HEK293T (cell line): ENCODE data around the gene OPRL1.

Experiments
- CTCF ChIA-PET: fragments of 350-600 bp; formaldehyde crosslinking; extraction: SDS; loops from one replicate; lab custom pipeline; 2021; ENCODE audit warnings: antibody characterized with exemption, inconsistent platforms; lab: Yijun Ruan, JAX
- POLR2A ChIA-PET: fragments of 350-600 bp; formaldehyde crosslinking; extraction: SDS; loops from one replicate; lab custom pipeline; 2020; ENCODE audit warnings: antibody characterized with exemption, inconsistent platforms; lab: Yijun Ruan, JAX
- DNase-seq: peaks from one replicate; pipeline ENCODE4 v3.0.0; 2012; ENCODE audit warnings: mixed read lengths; ENCODE audit errors: extremely low spot score
- ARNT ChIP-seq: fragments of 450-650 bp; IDR thresholded peaks from 2 replicates; pipeline ENCODE4 v1.6.1; 2017; ENCODE audit warnings: mild to moderate bottlenecking
- BHLHE40 ChIP-seq: fragments of 450-650 bp; IDR thresholded peaks from 2 replicates; pipeline ENCODE4 v1.6.1; 2016; ENCODE audit warnings: mild to moderate bottlenecking, moderate library complexity, borderline replicate concordance
- CTBP1 ChIP-seq: fragments of 450-650 bp; IDR thresholded peaks from 2 replicates; pipeline ENCODE4 v1.6.1; 2016; ENCODE audit warnings: borderline replicate concordance
- ELF4 ChIP-seq: fragments of 450-650 bp; IDR thresholded peaks from 2 replicates; pipeline ENCODE4 v1.6.1; 2017; ENCODE audit warnings: antibody characterized with exemption
- FOXA1 ChIP-seq: fragments of 450-650 bp; IDR thresholded peaks from 2 replicates; pipeline ENCODE4 v1.6.1; 2016; ENCODE audit warnings: mild to moderate bottlenecking
- FOXK2 ChIP-seq: fragments of 450-650 bp; IDR thresholded peaks from 2 replicates; pipeline ENCODE4 v1.6.1; 2016; ENCODE audit warnings: mild to moderate bottlenecking
- FOXM1 ChIP-seq: fragments of 450-650 bp; IDR thresholded peaks from 2 replicates; pipeline ENCODE4 v1.6.1; 2017; ENCODE audit warnings: mild to moderate bottlenecking, borderline replicate concordance
- HDGF ChIP-seq: fragments of 450-650 bp; IDR thresholded peaks from 2 replicates; pipeline ENCODE4 v1.6.1; 2017; ENCODE audit warnings: antibody characterized with exemption, borderline replicate concordance
- L3MBTL2 ChIP-seq: fragments of 450-650 bp; conservative IDR thresholded peaks from 2 replicates; pipeline ENCODE4 v1.6.1; 2016; ENCODE audit warnings: mild to moderate bottlenecking
- LEF1 ChIP-seq: fragments of 450-650 bp; IDR thresholded peaks from 2 replicates; pipeline ENCODE4 v1.6.1; 2017; ENCODE audit warnings: mild to moderate bottlenecking, borderline replicate concordance
- NFRKB ChIP-seq: fragments of 450-650 bp; IDR thresholded peaks from 2 replicates; pipeline ENCODE4 v1.6.1; 2016; ENCODE audit warnings: mild to moderate bottlenecking, moderate library complexity
- SP1 ChIP-seq: fragments of 450-650 bp; IDR thresholded peaks from 2 replicates; pipeline ENCODE4 v1.6.1; 2017
- SUZ12 ChIP-seq: fragments of 450-650 bp; IDR thresholded peaks from 2 replicates; pipeline ENCODE4 v1.6.1; 2016; ENCODE audit warnings: mild to moderate bottlenecking
- TARDBP ChIP-seq: fragments of 450-650 bp; IDR thresholded peaks from 2 replicates; pipeline ENCODE4 v1.6.1; 2016
- ZNF384 ChIP-seq: fragments of 450-650 bp; IDR thresholded peaks from 2 replicates; pipeline ENCODE4 v1.6.1; 2016
- TF ChIP-seq, protein P1 (sequence below): fragments of 450-650 bp; IDR thresholded peaks from 2 replicates; pipeline ENCODE4 v1.6.1; 2016

The OPRL1 gene

DNA sequence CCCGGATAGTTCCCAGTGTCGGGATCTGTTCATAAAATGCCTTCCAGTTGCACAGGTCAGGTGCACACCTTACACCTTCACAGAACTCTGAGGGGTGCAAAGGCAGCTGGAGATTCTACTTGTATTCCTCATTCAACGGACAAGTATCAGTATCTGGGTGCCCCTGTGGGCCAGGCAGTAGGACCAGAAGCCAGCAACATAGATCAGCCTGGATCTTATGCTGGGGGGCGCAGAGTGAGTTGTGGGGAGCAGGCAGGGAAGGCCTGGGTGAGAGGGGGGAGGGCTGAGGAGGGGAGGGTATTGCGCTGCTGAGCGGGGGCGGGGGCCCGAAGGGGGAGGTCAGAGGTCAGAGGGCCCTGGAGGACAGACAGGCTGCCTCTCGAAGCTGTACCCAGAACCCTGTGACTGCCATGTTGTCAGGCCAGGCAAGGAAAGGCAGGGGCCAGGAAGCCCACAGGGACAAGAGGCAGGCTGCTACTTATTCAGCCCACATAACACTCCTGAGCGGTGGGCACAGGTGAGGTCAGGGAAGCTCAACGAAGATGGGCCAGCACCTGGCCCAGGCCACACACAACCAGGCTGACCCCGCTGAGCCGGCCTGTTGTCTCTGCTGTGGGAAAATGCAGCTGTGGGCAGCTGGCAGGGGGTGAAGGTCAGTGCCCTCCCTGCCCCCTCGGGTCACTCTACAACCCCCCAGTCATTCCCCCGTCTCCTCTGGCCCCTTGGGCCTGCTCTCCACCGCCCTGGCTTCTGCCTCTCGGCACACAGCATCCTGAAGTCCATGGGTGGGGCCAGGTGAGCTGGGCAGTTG, 1.1 kb downstream of the OPRL1 start:
- POLR2A ChIA-PET = interaction anchor here (5.3 kb wide), 1 partner anchor 19 kb away, joined by 38 read pairs; the partner anchor contains the start of gene TCEA2
- CTCF ChIA-PET = interaction anchor here (0.6 kb wide), 1 partner anchor 41 kb away, joined by 4 read pairs; no protein-coding TSS in a partner anchor
- TF ChIP-seq L3MBTL2 = no peak
- TF ChIP-seq ZNF384 = no peak
- TF ChIP-seq, protein P1, sequence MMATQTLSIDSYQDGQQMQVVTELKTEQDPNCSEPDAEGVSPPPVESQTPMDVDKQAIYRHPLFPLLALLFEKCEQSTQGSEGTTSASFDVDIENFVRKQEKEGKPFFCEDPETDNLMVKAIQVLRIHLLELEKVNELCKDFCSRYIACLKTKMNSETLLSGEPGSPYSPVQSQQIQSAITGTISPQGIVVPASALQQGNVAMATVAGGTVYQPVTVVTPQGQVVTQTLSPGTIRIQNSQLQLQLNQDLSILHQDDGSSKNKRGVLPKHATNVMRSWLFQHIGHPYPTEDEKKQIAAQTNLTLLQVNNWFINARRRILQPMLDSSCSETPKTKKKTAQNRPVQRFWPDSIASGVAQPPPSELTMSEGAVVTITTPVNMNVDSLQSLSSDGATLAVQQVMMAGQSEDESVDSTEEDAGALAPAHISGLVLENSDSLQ = no peak
- no peak for TF ChIP-seq BHLHE40
- no peak for TF ChIP-seq SP1
- TF ChIP-seq SUZ12 = no peak
- TF ChIP-seq CTBP1 = no peak
- no peak for TF ChIP-seq FOXM1
- no peak for DNase-seq

DNA sequence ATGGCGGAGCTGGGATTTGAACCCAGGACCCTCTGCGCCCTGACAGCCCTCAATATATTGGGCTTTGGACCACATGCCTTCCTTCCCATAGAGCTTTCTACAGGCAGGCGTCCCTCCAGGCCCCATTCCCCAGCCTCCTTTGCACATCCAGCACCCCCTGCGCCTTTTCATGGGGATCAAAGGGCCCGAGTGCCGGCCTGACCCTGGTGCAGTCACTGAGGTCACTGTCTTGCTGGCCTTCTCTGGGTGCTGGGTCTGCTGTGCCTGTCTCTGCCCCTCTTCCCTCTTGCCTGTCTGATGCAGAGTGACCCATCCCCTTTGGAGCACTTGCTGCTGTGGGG, 1.7 kb downstream of the OPRL1 start:
- TF ChIP-seq ARNT (no peak), FOXA1 (no peak), L3MBTL2 (no peak), LEF1 (no peak), FOXM1 (no peak), ELF4 (no peak), HDGF (no peak), BHLHE40 (no peak), SUZ12 (no peak)
- TF ChIP-seq, protein P1 = no peak
- CTCF ChIA-PET = interaction anchor here (0.6 kb wide), 2 partner anchors 24 to 42 kb away, joined by 3 to 4 read pairs; no protein-coding TSS in a partner anchor
- POLR2A ChIA-PET = interaction anchor here (5.3 kb wide), 1 partner anchor 19 kb away, joined by 38 read pairs; the partner anchor contains the start of gene TCEA2
- no peak for DNase-seq

DNA sequence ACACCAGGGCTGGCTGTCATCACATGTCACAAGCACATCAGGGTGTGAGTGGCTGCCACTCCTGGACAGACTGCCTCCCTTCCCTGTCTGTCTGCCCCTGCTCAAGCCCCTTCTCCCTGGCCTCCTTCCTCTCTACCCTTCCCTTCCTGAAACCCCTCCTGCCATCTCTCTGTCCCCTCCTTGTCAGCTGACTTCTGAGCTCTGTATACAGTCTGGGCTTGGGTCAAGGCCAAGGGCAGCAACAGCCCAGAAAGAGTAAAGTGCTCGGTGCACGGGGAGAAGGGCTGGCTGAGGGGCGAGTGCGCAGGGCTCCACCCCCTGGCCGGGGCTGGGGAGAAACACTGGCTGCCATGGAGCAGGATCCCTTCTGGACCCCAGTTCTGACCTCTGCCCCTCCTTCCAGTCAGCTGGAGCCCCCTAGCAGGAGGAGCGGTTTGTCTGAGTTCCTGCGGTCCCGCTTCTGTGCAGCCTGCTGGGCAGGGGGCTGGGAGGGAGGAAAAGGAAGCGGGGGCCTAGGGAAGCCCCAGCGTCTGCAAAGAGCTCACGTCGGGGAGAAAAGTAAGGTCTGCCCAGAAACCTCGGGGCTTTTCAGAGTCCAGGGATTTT, 2.3 kb downstream of the OPRL1 start:
- no peak for TF ChIP-seq SUZ12
- no peak for TF ChIP-seq ARNT
- no peak for TF ChIP-seq CTBP1
- TF ChIP-seq L3MBTL2 = no peak
- TF ChIP-seq TARDBP = no peak
- TF ChIP-seq FOXM1 = no peak
- TF ChIP-seq FOXA1 = no peak
- TF ChIP-seq, protein P1 = no peak; the same call in 1 of the 2 replicates
- TF ChIP-seq LEF1 = no peak
- TF ChIP-seq ZNF384 = no peak
- TF ChIP-seq HDGF = no peak
- no peak for TF ChIP-seq FOXK2
- no peak for TF ChIP-seq NFRKB
- no peak for TF ChIP-seq SP1
- no peak for TF ChIP-seq BHLHE40
- no peak for TF ChIP-seq ELF4
- DNase-seq = no peak
- ChIA-PET POLR2A (interaction anchor here (5.3 kb wide), 1 partner anchor 20 kb away, joined by 38 read pairs; the partner anchor contains the start of gene TCEA2), CTCF (interaction anchor here (0.6 kb wide), 1 partner anchor 25 kb away, joined by 3 read pairs; no protein-coding TSS in a partner anchor)

DNA sequence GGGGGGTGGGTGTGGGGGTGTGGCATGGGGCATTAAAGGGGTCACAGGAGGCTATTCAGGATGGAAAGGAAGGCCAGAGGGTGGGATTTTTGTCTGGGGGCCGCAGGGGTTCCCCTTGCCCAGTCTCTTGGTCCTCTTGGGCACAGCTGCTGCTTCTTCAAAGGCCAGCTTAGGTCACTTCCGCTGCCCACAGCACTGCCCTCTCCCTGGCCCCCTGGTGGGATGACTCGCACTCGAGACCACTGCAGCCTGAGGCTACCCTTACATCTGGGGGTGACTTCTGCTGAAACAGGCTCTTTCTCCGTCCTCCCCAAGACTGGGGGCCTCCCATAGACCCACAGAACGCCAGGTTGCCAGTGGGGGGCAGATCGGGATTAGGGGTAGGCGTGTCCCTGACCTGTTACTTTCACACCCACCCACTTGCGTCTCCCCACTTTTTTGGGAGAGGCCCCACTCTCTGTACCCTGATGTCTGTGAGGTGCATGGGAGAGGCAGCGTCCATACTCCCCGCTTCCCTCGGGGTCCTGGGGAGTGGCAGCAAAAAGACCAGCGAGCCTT, 3.0 kb downstream of the OPRL1 start:
- ChIA-PET CTCF (interaction anchor here (1.0 to 1.7 kb wide), 4 partner anchors 20 to 37 kb away, joined by 3 to 12 read pairs (median 4); no protein-coding TSS in a partner anchor), POLR2A (interaction anchor here (5.3 kb wide), 1 partner anchor 21 kb away, joined by 38 read pairs; the partner anchor contains the start of gene TCEA2)
- no peak for DNase-seq
- TF ChIP-seq FOXA1 = no peak
- no peak for TF ChIP-seq ARNT
- no peak for TF ChIP-seq TARDBP
- no peak for TF ChIP-seq L3MBTL2
- no peak for TF ChIP-seq FOXK2
- TF ChIP-seq BHLHE40 = no peak
- TF ChIP-seq, protein P1 = no peak
- no peak for TF ChIP-seq LEF1
- no peak for TF ChIP-seq NFRKB
- no peak for TF ChIP-seq ELF4
- no peak for TF ChIP-seq ZNF384

DNA sequence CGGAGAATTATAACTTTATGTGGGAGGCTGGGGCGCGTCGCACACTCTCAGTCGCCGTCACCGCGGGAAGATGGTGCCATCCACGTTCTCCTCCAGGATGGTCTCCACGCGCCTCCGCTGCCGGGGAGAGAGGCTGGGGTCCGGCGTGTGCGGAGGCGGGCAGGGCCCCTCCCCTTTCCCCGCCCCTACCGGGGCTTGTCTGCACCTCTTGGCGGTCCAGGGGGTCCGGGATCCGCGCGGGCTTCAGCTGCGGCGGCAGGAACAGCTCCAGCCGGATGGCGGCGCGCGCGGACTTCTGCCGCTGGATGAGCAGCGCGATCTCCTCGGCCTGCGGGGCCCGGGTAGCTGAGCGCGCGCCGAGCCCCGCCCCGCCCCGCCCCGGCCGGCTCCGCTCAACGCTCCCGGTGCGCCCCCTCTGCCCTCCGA, 3.5 kb downstream of the OPRL1 start:
- DNase-seq = peak; percentile 79
- TF ChIP-seq FOXA1 = no peak
- no peak for TF ChIP-seq SP1
- TF ChIP-seq, protein P1 = no peak
- no peak for TF ChIP-seq FOXK2
- no peak for TF ChIP-seq BHLHE40
- TF ChIP-seq L3MBTL2 = no peak; the same call in 1 of the 2 replicates
- TF ChIP-seq ARNT = no peak
- TF ChIP-seq ELF4 = no peak
- TF ChIP-seq TARDBP = no peak
- TF ChIP-seq HDGF = no peak
- TF ChIP-seq ZNF384 = no peak
- TF ChIP-seq SUZ12 = no peak
- TF ChIP-seq NFRKB = no peak
- no peak for TF ChIP-seq CTBP1
- TF ChIP-seq LEF1 = no peak
- CTCF ChIA-PET = interaction anchor here (0.7 to 1.7 kb wide), 6 partner anchors 16 to 37 kb away, joined by 3 to 12 read pairs (median 3); no protein-coding TSS in a partner anchor
- POLR2A ChIA-PET = no interaction called here
